Neural progenitor cell (in vitro differentiated cells): ENCODE measurements around the gene SLC25A27. TPM values are rescaled to one million over a fixed set of nuclear protein-coding genes. Genes with fewer than 3 reads are reported as not detected.
A peak's percentile ranks its signal among the peaks of the same experiment; 100 is the strongest.

Experiments
- DNase-seq: peaks from one replicate; pipeline ENCODE4 v3.0.0-alpha.2; 2016; ENCODE audit warnings: low spot score
- H2AFZ ChIP-seq: fragments of 200-600 bp; sonication (generic); replicated peaks from 2 replicates; pipeline ENCODE4 v1.6.1; 2016; ENCODE audit warnings: antibody characterized with exemption
- H3F3A ChIP-seq: fragments of 200-600 bp; sonication (generic); 2 replicates; pipeline ENCODE4 v1.6.1; 2016; ENCODE audit warnings: antibody characterized with exemption, low read depth
- H3K27ac ChIP-seq: fragments of 200-600 bp; sonication (generic); 2 replicates; pipeline ENCODE4 v1.5.1; 2016; ENCODE audit warnings: mild to moderate bottlenecking
- H3K27me3 ChIP-seq: fragments of 200-600 bp; sonication (generic); 2 replicates; pipeline ENCODE4 v1.6.1; 2016; ENCODE audit warnings: mild to moderate bottlenecking, moderate library complexity
- H3K36me3 ChIP-seq: fragments of 200-600 bp; sonication (generic); 2 replicates; pipeline ENCODE4 v1.5.1; 2016
- H3K4me1 ChIP-seq: fragments of 200-600 bp; sonication (generic); 2 replicates; pipeline ENCODE4 v1.6.1; 2016; ENCODE audit warnings: mixed run types
- H3K4me2 ChIP-seq: fragments of 200-600 bp; sonication (generic); 2 replicates; pipeline ENCODE4 v1.6.1; 2016
- H3K4me3 ChIP-seq: fragments of 200-600 bp; sonication (generic); 2 replicates; pipeline ENCODE4 v1.5.1; 2016
- H3K79me2 ChIP-seq: fragments of 200-600 bp; sonication (generic); 2 replicates; pipeline ENCODE4 v1.6.1; 2016; ENCODE audit warnings: low read depth
- H3K9ac ChIP-seq: fragments of 200-600 bp; sonication (generic); 2 replicates; pipeline ENCODE4 v1.6.1; 2016
- H3K9me3 ChIP-seq: fragments of 200-600 bp; sonication (generic); 2 replicates; pipeline ENCODE4 v1.5.1; 2016; ENCODE audit warnings: low read depth
- H4K20me1 ChIP-seq: fragments of 200-600 bp; sonication (generic); 2 replicates; pipeline ENCODE4 v1.6.1; 2016; ENCODE audit warnings: low read depth
- H3K27ac Mint-ChIP-seq: 3 replicates; pipeline ENCODE4 v1.8.0; 2021; ENCODE audit warnings: mixed read lengths
- H3K27me3 Mint-ChIP-seq: 2 replicates; pipeline ENCODE4 v1.8.0; 2022; ENCODE audit warnings: low read depth, mild to moderate bottlenecking, inconsistent platforms, moderate library complexity, mixed read lengths; ENCODE audit not compliant: insufficient read depth
- H3K36me3 Mint-ChIP-seq: 3 replicates; pipeline ENCODE4 v1.8.0; 2021; ENCODE audit warnings: mixed read lengths
- H3K4me1 Mint-ChIP-seq: 3 replicates; pipeline ENCODE4 v1.8.0; 2021; ENCODE audit warnings: mixed read lengths
- H3K4me3 Mint-ChIP-seq: 3 replicates; pipeline ENCODE4 v1.8.0; 2021; ENCODE audit warnings: mild to moderate bottlenecking, moderate library complexity, mixed read lengths
- H3K9me3 Mint-ChIP-seq: 3 replicates; pipeline ENCODE4 v1.8.0; 2020; ENCODE audit warnings: mixed read lengths
- EZH2 ChIP-seq: fragments of 200-600 bp; sonication (generic); IDR thresholded peaks from 2 replicates; pipeline ENCODE4 v1.6.1; 2017; ENCODE audit warnings: antibody characterized with exemption, mild to moderate bottlenecking, moderate library complexity
- EZH2phosphoT487 ChIP-seq: fragments of 200-600 bp; sonication (generic); IDR thresholded peaks from 2 replicates; pipeline ENCODE4 v1.6.1; 2017; ENCODE audit warnings: antibody characterized with exemption
- total RNA-seq: library from RNA; depleted of rRNA; stranded (reverse); fragments of >200 nt; gene quantifications from 2 replicates; pipeline ENCODE4 v1.2.3, GENCODE V29; 2015; ENCODE audit warnings: low replicate concordance
- TF ChIP-seq, protein P1 (sequence below): fragments of 200-600 bp; sonication (generic); IDR thresholded peaks from 2 replicates; pipeline ENCODE4 v1.5.1; 2017; ENCODE audit warnings: antibody characterized with exemption, mild to moderate bottlenecking

SLC25A27 gene
- total RNA-seq, 1 donor from 2014 or later = 47.7 TPM

DNA sequence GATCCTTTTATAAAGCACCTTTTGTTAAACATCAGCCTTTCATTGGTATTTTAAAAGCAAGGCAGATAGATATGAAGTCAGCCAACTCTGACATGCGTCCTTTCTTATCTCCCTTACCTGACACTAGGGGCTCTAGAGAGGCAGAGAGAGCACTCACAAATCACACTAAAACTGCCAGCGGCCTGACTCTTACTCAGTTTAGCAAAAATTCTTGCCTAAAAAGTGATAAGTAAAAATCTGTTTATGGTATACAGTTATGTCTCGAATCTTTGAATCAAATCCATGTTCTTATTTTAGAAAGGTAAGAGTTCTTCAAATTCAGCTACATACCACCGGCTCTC, 24.5 kb downstream of the SLC25A27 start:
- no peaks in the 10 kb centered on the region for H3K9me3 Mint-ChIP-seq
- Histone ChIP-seq H4K20me1 (no peaks in the 10 kb centered on the region), H3K79me2 (no peaks in the 10 kb centered on the region), H2AFZ (peak overlapping the region; percentile 23), H3K4me2 (no peak overlapping the region), H3K9ac (no peak overlapping the region), H3K27ac (no peak overlapping the region), H3K4me1 (no peaks in the 10 kb centered on the region), H3K27me3 (no peaks in the 10 kb centered on the region), H3K36me3 (no peaks in the 10 kb centered on the region), H3F3A (no peaks in the 10 kb centered on the region), H3K4me3 (no peak overlapping the region), H3K9me3 (no peaks in the 10 kb centered on the region)
- no peak for TF ChIP-seq EZH2phosphoT487
- TF ChIP-seq, protein P1, sequence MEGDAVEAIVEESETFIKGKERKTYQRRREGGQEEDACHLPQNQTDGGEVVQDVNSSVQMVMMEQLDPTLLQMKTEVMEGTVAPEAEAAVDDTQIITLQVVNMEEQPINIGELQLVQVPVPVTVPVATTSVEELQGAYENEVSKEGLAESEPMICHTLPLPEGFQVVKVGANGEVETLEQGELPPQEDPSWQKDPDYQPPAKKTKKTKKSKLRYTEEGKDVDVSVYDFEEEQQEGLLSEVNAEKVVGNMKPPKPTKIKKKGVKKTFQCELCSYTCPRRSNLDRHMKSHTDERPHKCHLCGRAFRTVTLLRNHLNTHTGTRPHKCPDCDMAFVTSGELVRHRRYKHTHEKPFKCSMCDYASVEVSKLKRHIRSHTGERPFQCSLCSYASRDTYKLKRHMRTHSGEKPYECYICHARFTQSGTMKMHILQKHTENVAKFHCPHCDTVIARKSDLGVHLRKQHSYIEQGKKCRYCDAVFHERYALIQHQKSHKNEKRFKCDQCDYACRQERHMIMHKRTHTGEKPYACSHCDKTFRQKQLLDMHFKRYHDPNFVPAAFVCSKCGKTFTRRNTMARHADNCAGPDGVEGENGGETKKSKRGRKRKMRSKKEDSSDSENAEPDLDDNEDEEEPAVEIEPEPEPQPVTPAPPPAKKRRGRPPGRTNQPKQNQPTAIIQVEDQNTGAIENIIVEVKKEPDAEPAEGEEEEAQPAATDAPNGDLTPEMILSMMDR = peak; percentile 59
- no peaks in the 10 kb centered on the region for H3K4me1 Mint-ChIP-seq
- H3K4me3 Mint-ChIP-seq = no peak overlapping the region
- H3K27me3 Mint-ChIP-seq = no peaks in the 10 kb centered on the region
- no peaks in the 10 kb centered on the region for H3K36me3 Mint-ChIP-seq
- no peak overlapping the region for H3K27ac Mint-ChIP-seq
- DNase-seq = peak; percentile 45

- no peaks in the 10 kb centered on the region for H3K36me3 Mint-ChIP-seq
- Histone ChIP-seq H3K4me3 (no peak overlapping the region), H3K4me2 (no peak overlapping the region), H3K36me3 (no peaks in the 10 kb centered on the region), H3K27ac (no peak overlapping the region), H3K9me3 (no peaks in the 10 kb centered on the region), H3K79me2 (no peaks in the 10 kb centered on the region), H3F3A (no peaks in the 10 kb centered on the region), H3K27me3 (no peaks in the 10 kb centered on the region), H2AFZ (no peak overlapping the region), H4K20me1 (no peaks in the 10 kb centered on the region), H3K9ac (no peak overlapping the region), H3K4me1 (no peaks in the 10 kb centered on the region)
- H3K4me1 Mint-ChIP-seq = no peaks in the 10 kb centered on the region
- no peaks in the 10 kb centered on the region for H3K27me3 Mint-ChIP-seq
- DNase-seq = no peak
- TF ChIP-seq EZH2 (no peak), EZH2phosphoT487 (no peak)
- TF ChIP-seq, protein P1 = no peak
- H3K9me3 Mint-ChIP-seq = peaks cover 2% of the 10 kb centered on the region
- no peak overlapping the region for H3K27ac Mint-ChIP-seq
- no peak overlapping the region for H3K4me3 Mint-ChIP-seq
Measured at GRCh38 chr6:46684771-46685170, 32.0 kb downstream of the SLC25A27 start.

- H3K4me1 Mint-ChIP-seq = no peaks in the 10 kb centered on the region
- no peak within 1 kb of the TSS for H3K4me3 Mint-ChIP-seq
- Histone ChIP-seq H3K4me3 (no peak within 1 kb of the TSS), H3K79me2 (no peaks in the 10 kb centered on the region), H3K27ac (no peak within 1 kb of the TSS), H3K4me1 (no peaks in the 10 kb centered on the region), H3K4me2 (no peak within 1 kb of the TSS), H3K27me3 (no peaks in the 10 kb centered on the region), H2AFZ (no peak within 1 kb of the TSS), H3F3A (no peaks in the 10 kb centered on the region), H4K20me1 (no peaks in the 10 kb centered on the region), H3K9ac (no peak within 1 kb of the TSS), H3K36me3 (no peaks in the 10 kb centered on the region), H3K9me3 (no peaks in the 10 kb centered on the region)
- H3K36me3 Mint-ChIP-seq = no peaks in the 10 kb centered on the region
- DNase-seq = no peak
- H3K9me3 Mint-ChIP-seq = peaks cover 2% of the 10 kb centered on the region
- no peak within 1 kb of the TSS for H3K27ac Mint-ChIP-seq
- no peaks in the 10 kb centered on the region for H3K27me3 Mint-ChIP-seq
- TF ChIP-seq EZH2 (no peak), EZH2phosphoT487 (no peak)
- TF ChIP-seq, protein P1 = no peak
Measured at GRCh38 chr6:46687619-46688097, 34.9 kb downstream of the SLC25A27 start, which contains the start of gene TDRD6. Gene TDRD6, plus strand, starts transcription at chr6:46687885. Its CDS starts 244 bp downstream, at chr6:46688129.
